ENCODE measurements around the gene KCNJ6. TPM values are rescaled to one million over a fixed set of nuclear protein-coding genes. Genes with fewer than 3 reads are reported as not detected.

KCNJ6 gene
- total and polyA plus RNA-seq, 2 of the 8 experiments (the other 6 are each of a cell fraction or from before 2014, with no cell fraction given), result 0.51 to 1.2 TPM

- Histone ChIP-seq H3K18ac (ENCODE audit: extremely low read depth, low read length) (no peak overlapping the region), H2BK12ac (ENCODE audit: low read depth, low read length) (no peak overlapping the region), H2AFZ (ENCODE audit: low read length) (no peak overlapping the region), H2BK20ac (ENCODE audit: low read length) (no peak overlapping the region), H3K79me1 (ENCODE audit: low read depth, low read length) (0 out of 2 replicates have a peak, but pooled peaks cover 4% of the 10 kb centered on the region), H4K91ac (replicated peaks; ENCODE audit: insufficient read length, low read length) (no peak overlapping the region), H2AK5ac (ENCODE audit: low read depth, low read length) (no peak overlapping the region), H2BK5ac (ENCODE audit: low read depth, low read length) (no peak overlapping the region), H3K4me1 (replicated peaks in 1 of 4; ENCODE audit: control insufficient read depth in 3 of 4, insufficient read depth in 4 of 4, low read length in 3 of 4) (no peaks in the 10 kb centered on the region), H3K27ac (ENCODE audit: low read depth, low read length) (no peak overlapping the region), H2BK120ac (replicated peaks; ENCODE audit: low read depth, low read length) (no peak overlapping the region), H4K8ac (ENCODE audit: extremely low read depth, insufficient read depth, low read length) (no peak overlapping the region), H3K79me2 (ENCODE audit: control insufficient read depth in 1 of 2, insufficient read depth in 2 of 2, low read length in 2 of 2) (no peaks in the 10 kb centered on the region), H3K27me3 (replicated peaks in 1 of 4; ENCODE audit: control insufficient read depth in 3 of 4, extremely low read depth in 1 of 4, insufficient read depth in 3 of 4, low read length in 3 of 4) (no peaks in the 10 kb centered on the region), H3K4me3 (ENCODE audit: extremely low read depth in 1 of 4, insufficient read depth in 2 of 4, low read depth in 3 of 4, low read length in 4 of 4) (no peak overlapping the region), H3K9ac (replicated peaks in 1 of 4; ENCODE audit: extremely low read depth in 1 of 4, low read depth in 3 of 4, low read length in 3 of 4) (no peak overlapping the region), H4K5ac (ENCODE audit: insufficient read length, low read depth, low read length) (no peak overlapping the region), H4K20me1 (replicated peaks in 1 of 2; ENCODE audit: control insufficient read depth in 1 of 2, insufficient read depth in 2 of 2, low read length in 2 of 2) (no peaks in the 10 kb centered on the region), H3K36me3 (ENCODE audit: control insufficient read depth in 2 of 4, insufficient read depth in 4 of 4, low read length in 3 of 4) (no peaks in the 10 kb centered on the region), H2BK15ac (ENCODE audit: low read length) (no peak overlapping the region), H3K56ac (replicated peaks; ENCODE audit: insufficient read length, low read depth, low read length) (no peak overlapping the region), H3K4ac (replicated peaks; ENCODE audit: insufficient read length, low read depth, low read length) (no peak overlapping the region), H3K23ac (ENCODE audit: insufficient read length) (no peak overlapping the region), H3K14ac (ENCODE audit: insufficient read length) (no peak overlapping the region), H3K9me3 (ENCODE audit: insufficient read depth in 2 of 2, low read depth in 1 of 2, low read length in 1 of 2) (no peaks in the 10 kb centered on the region), H3K23me2 (ENCODE audit: low read depth, low read length) (peaks cover 10% of the 10 kb centered on the region; the same call in 1 of the 2 replicates), H3K4me2 (ENCODE audit: insufficient read depth in 1 of 2, low read depth in 2 of 2, low read length in 2 of 2) (no peak overlapping the region)
- WGBS, 2 experiments (ENCODE audit: extremely low coverage in 1 of 2, insufficient coverage in 1 of 2, insufficient read length in 1 of 2, insufficient replicate concordance in 2 of 2, low coverage in 1 of 2, low lambda C conversion rate in 2 of 2, missing lambda C conversion rate in 1 of 2), result 93% methylated on average over 5 of the region's 5 CpGs; no CpG with 5 or more reads in 1 of the 2 experiments
- POLR2A ChIA-PET (ENCODE audit: partially characterized antibody), result no interaction called here
- CTCF ChIA-PET (ENCODE audit: partially characterized antibody), result interaction anchor here (1.0 to 1.7 kb wide), 3 partner anchors 12 to 41 kb away, joined by 3 to 6 read pairs (median 4); no protein-coding TSS in a partner anchor
- FAIRE-seq (no peak), DNase-seq (ENCODE audit: low read depth in 1 of 2, low spot score in 2 of 2) (no peak)
- no peak for TF ChIP-seq KDM4A (IDR thresholded peaks at IDR 0.05; ENCODE audit: low read depth, low read length, severe bottlenecking)
- no peak for TF ChIP-seq RBBP5 (IDR thresholded peaks at IDR 0.05; ENCODE audit: borderline replicate concordance, low read depth, low read length)
- TF ChIP-seq SIRT6 (IDR thresholded peaks at IDR 0.05; ENCODE audit: low read length), result no peak
- no peak for TF ChIP-seq RFX5 (IDR thresholded peaks at IDR 0.05; ENCODE audit: borderline replicate concordance, low read depth, low read length)
- no peak for TF ChIP-seq FOSL1 (IDR thresholded peaks at IDR 0.05; ENCODE audit: insufficient read depth, low read depth, low read length)
- no peak for TF ChIP-seq NRF1 (IDR thresholded peaks at IDR 0.05; ENCODE audit: low read depth, low read length)
- no peak for TF ChIP-seq JUN (IDR thresholded peaks at IDR 0.05; ENCODE audit: low read depth, low read length)
- no peak for TF ChIP-seq KDM1A (IDR thresholded peaks at IDR 0.05; ENCODE audit: borderline replicate concordance, low read length)
- TF ChIP-seq, protein P1, sequence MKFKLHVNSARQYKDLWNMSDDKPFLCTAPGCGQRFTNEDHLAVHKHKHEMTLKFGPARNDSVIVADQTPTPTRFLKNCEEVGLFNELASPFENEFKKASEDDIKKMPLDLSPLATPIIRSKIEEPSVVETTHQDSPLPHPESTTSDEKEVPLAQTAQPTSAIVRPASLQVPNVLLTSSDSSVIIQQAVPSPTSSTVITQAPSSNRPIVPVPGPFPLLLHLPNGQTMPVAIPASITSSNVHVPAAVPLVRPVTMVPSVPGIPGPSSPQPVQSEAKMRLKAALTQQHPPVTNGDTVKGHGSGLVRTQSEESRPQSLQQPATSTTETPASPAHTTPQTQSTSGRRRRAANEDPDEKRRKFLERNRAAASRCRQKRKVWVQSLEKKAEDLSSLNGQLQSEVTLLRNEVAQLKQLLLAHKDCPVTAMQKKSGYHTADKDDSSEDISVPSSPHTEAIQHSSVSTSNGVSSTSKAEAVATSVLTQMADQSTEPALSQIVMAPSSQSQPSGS (IDR thresholded peaks at IDR 0.05; ENCODE audit: low read length), result no peak
- TF ChIP-seq SIN3A (conservative IDR thresholded peaks at IDR 0.05 in 1 of 2, IDR thresholded peaks at IDR 0.05 in 1 of 2; ENCODE audit: low read depth in 1 of 2, low read length in 2 of 2), result no peak
- no peak for TF ChIP-seq SIX5 (IDR thresholded peaks at IDR 0.05; ENCODE audit: low read depth, low read length)
- no peak for TF ChIP-seq RNF2 (IDR thresholded peaks at IDR 0.05; ENCODE audit: borderline replicate concordance, low read depth, low read length, missing control alignments, poor library complexity, severe bottlenecking)
These were observed 314.3 kb downstream of the KCNJ6 start for GRCh38 chr21:37601915-37602314.
